CD4-positive, alpha-beta T cell treated with Interleukin-17A for 4 hours (primary cell): Measurements from ENCODE around the gene TNS3.

Experiments
- DNase-seq: peaks from one replicate; pipeline ENCODE4 v3.0.0-alpha.2; 2020; ENCODE audit warnings: mixed read lengths

The TNS3 gene

DNA sequence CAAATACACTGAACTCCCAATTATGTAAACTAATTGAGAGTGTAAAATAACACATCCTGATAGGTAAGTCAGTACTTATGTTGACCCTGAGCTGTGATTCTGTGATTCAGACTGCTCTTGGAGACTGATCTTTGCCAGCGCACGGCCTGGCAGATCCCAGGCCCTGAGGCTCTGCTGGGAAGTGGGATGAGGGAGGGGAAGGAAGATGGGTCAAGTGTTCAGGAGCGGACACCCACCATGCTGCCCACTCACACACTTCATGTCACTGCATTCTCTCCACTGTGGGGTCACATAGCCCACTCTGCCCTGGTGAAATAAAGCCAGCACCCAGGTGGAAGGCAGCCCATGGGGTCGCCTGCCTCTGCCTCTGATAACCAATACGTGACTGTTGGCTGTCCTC is 226.2 kb downstream of the TNS3 start:
- DNase-seq = no peak

DNA sequence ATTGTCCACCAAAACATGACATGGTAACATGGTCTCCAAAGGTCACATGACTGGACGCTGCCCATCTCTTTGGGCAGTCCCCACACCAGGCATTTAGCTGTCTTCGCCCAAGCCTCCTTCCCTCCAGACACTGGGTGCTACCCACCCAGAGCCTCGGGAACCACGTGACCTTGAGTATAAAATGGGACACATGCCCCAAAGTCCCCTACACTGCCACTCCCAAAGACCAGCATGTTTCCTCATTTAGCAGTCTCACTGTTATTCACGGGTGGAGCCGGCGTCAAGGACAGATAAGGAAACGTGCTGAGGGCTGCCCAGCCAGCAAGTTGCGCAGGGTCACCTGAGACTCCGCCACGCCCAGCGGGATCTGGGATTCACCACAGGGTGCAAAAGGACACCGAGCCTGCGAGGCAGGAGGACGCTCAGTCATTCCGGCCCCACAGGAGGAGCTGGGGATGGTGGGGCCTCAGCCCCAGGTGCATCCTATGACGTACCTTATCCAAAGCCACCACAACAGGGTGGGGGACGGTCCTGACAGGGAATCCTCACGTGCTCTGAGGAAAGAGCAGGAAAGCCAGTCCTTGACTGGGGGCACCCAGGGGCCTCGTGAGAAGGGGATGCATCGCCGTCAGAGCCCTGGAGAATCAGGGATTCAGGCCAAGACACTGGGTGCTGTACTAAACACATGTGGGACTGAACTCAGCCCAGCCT is 226.9 kb downstream of the TNS3 start:
- no peak for DNase-seq

DNA sequence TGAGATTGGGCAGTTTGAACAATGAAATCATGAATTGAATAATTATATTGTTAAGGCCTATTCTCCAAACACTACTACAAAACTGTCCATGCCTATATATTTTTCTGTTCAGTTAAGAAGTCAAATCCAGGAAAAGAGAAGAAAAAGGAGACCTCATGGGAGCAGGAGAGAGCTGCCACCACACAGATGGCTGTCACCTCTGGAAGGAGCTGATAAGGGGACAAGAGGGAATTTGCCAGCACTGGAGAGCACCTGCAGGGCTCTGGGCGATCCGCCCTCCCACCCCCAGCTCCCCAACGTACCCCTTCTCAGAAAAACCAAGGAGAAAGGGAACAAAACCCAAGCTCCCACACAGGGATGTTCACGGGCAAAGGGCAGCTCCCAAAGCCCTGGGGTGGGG is 227.8 kb downstream of the TNS3 start:
- no peak for DNase-seq

DNA sequence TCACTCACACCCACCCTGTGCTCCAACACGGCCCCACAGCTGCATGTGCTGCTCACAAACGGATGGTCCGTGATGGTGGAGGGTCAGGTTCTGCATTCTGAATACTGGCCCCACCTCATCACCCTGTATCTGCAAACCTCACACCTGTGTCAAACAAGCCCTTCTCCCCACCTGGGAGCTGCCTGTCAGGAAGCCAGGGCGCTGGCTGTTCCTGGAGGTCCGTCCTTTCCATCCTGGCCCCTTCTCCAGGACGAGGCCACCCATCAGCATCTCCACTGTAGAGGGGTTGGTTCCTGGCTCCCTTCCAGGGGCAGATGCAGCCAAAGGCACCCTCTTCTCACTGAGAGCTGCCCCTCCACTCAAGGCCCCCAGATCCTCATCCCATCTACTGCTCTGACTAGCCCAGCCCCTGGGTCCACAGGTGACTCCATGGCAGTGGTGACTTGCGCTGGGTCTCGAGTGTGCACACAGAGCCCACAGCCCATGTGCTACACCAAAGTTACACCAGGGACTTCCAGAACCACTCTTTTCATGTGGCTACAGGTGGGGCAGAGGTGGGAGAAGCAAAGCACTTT is 229.4 kb downstream of the TNS3 start:
- no peak for DNase-seq

DNA sequence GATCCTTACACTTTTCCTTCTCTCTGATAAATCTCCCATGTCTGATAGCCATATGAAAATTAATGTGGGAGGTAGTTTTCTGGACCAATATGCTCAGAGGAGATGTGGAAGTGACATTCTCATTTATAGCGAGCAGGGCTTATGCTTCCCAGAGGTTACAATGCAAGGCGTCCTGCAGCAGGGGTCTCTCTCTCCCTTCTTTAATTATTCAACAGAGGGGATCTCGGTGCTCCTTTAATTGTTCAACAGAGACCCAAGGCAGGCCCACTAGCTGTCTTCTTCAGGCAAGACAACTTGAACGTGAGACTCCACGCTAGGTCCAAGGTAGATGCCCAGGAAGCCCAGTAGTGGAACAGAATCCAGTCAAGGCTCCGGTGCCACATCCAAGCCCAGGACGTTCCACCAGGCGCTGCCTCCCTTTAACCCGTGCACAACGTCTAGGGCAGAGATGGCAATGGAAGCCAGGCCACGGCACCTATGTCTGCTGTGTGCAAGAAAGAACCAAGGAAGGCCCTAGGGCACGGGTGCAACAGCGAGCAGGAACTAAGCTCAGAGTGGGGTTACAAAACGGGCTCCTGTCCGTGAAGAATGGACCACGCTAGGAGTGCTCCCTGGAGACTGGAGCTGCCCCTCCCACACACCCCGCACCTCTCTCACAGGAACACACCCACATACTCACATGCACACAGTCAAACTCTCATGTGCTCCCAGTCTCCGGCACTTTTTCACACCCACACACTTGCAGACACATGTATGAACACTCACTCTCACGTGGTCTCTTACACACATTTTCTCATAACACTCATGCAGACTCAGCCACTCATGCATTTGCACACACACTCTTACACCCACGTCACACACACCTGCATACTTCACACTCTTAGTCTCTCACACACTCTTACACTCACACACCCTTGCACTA is 230.4 kb downstream of the TNS3 start:
- DNase-seq = no peak

DNA sequence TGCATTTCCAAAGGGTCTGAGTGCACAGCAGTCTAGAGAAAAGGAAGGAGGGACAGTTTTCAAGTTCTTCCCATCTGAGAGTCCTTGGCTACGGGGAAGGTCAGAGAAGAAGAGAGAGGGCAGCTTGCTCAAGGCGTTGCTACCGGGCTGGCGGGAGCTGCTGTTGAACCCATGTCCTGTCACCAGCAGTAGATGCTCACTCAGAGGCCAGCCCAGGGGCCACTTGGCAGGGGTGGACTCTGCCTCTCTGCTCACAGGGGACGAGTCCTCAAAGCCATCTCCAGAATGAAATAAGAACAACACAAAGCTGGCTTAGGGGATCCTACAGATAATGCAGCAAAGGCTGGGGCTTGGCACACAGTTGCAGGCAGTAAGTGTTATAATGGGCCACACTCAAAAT is 231.5 kb downstream of the TNS3 start:
- no peak for DNase-seq

DNA sequence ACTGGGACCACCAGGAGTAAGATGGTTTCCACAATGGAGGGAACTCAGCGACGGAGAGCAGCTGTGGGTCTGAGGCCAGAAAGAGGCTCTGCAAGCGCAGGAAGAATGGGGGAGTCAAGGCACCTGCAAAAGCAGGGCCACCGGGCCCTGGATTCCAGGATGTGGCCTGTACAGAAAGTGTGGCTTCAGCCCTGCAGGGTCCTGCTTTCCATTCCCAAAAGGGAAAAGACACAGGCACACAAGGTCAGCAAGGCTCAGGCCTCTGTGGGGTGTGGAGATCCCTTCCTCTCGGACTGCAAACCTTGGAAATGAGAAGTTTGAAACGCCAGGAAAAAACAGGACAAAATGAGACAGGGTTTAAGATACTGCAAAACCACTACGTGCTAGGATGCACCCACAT is 232.5 kb downstream of the TNS3 start:
- DNase-seq = no peak

DNA sequence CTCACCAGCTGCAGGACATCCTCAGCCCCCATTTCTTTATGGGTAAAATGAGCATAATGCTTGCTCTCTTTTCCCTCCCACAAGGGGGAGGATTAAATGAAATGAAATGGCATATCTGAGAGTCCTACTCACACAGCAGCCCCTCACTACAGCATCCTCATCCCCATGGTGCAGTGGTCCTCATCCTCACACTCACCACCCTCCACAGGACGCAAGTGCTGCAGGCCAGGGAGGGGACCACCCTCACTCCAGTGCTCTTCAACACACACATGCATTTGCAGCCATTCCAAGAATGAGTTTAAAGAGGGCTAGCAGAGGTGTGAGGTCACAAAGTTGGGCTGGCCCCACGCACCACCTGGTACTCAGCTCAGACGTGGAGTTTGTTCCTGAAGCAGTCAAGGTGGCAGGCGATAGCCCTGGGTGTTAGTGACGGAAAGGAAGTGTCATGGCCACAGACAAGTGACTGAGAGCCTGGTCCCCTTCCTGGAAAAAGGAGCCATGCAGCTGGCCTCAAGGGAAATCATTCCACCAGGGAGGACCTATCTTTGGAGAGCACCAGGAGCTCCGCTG is 234.0 kb downstream of the TNS3 start:
- DNase-seq = no peak

DNA sequence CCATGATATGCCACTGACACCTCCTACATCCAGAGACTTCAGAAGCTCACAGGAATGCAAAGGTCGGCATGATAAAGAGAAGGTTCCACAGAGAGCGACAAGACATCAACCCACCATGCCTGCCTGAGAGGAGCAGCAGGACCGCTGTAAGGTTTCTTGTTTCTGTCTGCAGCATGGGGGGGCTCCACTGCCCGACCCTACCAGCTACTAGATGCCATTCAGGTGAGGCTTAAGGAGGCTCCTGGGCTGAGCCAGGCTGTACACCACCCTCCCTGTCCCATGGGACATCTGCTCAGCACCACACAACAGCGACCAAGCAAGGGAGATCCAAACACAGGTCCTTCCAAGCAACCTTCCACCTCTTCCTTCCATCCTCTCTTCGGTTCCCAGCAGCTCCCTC is 234.6 kb downstream of the TNS3 start:
- DNase-seq = no peak

DNA sequence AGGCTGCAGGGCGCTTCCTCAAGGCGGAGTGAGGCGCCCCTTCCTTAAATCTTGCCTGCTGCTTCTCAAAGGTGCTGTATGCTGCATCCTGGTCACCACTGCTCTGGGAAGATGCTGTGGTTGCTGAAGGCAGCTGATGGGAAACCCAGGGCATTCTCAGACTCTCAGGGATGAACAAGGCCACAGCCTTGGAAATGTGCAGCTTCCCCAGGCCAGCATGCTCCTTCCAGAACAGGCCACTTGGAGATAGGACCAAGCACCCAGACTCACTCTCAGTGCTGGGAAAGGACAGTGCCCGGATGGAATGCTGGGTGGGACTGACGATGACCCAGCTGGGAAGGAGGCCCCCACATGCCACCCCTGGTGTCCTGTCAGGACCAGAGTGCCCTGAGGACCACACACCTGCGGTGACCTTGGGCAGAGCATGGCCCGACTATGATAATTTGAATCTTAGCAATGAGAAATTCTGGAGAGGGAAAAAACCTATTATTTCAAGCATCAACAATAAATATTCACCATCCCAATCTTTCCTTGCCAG is 235.5 kb downstream of the TNS3 start:
- DNase-seq = no peak

DNA sequence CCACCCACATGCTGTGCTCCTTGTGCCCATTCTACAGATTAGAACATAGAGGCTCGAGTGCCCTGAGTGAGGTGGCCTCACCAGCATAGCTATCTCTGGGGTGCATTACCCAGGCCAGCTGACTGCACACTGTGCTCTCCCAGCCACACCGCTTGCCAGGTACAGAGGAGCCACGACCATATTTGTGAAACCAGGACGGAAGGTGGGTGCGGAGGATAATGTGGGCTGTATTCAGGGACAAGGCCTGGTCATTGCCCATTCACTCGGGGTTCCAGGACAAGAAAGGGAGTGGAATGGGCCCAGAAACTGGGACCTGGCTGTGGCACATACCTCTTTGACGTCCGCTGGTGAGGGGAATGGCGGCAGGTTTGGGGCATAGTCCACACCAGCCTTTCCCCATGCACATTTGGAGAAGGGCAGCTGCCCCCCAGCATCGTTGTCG is 236.0 kb downstream of the TNS3 start:
- no peak for DNase-seq

DNA sequence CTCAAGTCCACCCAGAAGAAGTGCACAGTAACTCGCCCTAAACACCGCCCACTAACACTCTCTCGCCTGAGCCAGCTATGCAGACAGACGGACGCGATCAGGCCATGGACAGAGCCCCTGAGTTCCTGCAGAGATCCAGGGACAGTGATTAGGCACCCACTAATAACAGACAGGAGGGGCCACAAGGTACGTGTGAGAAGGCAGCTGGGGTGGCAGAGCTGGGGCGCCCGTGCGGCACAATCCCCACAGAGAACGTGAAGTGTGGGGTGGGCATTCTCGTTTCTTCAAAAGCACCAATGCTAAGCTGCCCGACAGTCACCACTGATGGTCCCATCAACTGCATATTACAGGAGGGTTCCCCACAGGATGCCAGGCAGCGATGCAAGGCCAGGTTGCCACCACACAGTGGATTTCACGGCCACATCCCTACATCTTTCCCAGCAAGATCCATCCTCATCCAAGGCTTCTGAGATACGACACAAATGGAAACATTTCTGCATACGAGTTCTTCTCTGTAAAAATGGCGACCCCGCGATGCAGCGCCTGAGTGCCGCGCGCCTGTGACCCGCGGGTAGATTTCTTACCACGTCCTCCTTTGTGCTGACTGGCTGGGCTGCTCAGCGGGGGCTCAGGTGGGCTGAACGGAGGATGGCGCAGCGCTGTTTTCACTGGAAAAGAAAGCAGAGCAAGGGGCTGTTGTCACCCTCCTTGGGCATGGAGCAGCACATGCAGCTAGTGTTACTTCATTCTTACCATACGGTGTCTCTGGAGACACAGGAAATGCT is 237.5 kb downstream of the TNS3 start:
- DNase-seq = no peak

DNA sequence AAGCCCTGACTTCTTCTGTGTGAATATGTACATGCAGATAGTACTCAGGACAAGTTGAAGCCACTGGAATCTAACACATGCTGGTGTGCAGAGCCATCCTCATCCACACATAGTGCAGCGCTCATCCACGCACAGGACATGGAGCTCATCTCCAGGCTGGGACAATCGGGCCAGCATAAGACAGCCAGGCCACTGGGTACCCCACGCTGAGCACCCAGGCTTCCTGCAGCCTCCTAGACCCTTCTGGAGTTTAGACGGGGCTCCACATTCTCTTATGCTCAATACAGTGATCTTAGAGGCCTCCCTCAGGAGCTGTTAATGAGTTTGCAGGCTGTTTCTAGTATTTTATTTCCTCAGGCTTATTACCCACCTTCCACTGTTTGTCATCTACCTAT is 238.9 kb downstream of the TNS3 start:
- no peak for DNase-seq

DNA sequence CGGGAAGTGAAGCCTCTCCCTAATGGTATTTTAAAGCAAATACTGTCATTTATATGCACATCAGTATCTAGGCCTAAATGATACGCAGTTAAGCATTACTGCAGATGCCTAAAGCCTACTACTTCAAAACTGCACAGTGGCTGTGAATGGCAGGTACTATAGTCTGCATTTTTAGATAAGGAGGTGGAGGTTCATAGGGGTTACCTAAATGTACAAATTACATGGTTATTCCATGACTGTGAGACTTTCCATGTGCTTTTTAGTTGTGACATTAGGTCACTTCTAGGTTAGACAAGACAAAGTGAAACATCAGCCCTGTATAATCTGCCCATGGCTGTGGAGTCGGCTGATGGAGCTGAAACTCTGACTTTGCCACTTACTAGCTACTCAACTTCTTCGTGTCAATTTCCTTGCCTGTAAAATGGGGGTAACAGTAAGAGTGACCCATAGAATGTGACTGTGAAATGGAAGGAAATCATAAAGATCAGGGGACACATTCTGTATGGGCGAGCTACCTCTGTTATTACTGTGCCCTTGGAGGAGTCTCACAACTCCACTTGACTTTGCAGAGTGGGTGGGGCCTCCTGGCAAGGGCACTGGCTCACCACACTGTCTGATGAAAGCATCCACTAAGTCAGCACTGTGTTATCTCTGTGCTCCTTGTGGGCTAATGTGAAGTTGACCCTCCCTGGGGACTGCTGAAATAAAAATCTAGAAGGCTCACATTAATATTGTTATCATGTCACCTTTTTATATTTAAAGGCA is 239.4 kb downstream of the TNS3 start:
- DNase-seq = no peak

DNA sequence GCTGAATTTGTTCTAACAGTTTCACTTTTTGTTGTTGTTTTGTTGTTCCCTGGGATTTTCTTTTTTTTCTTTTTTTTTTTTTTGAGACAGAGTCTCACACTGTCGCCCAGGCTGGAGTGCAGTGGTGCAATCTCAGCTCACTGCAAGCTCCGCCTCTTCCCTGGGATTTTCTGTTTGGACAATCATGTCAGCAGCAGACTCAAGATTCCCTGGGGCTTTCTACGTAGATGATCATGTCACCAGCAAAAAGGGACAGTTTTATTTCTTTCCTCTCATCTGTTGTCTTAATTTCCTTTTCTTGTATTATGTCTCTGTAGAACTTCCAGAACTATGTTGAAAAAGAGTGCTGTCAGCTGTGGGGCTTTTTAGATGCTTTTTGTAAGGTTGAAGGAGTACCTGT is 241.4 kb downstream of the TNS3 start:
- DNase-seq = no peak

DNA sequence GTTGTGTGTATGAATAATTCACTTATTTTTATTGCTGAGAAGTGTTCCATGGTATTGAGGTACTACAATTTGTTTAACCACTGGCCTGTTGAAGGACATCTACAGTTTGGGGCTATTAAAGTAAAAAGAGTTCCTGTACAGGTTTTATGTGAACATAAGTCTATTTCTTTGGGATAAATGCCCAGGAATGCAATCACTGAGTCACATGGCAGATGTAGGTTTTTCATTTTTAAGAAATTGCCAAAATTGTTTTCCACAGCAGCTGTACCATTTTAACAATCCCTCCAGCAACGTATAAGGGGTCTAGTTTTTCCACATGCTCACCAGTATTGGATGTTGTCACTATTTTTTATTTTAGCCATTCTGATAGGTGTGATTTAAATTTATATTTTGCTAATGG is 243.9 kb downstream of the TNS3 start:
- no peak for DNase-seq

DNA sequence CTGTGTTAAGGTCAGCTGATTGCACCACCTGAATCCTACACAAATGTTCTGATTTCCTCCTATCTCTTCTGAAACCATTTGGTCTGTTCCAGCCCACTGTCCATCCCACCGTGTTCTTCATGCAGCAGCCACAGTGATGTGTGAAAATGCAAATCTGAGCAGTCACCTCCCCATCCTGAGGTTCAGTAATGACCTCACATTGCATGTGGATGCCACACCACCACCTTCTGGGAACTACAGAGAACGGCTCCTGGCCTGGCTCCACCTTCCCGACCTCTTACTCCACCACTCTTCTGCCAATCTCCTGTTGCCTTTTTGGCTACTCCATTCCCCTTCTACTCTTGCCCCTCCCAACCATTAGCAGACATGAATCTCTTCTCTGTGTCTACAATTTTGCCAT is 244.4 kb downstream of the TNS3 start:
- no peak for DNase-seq

DNA sequence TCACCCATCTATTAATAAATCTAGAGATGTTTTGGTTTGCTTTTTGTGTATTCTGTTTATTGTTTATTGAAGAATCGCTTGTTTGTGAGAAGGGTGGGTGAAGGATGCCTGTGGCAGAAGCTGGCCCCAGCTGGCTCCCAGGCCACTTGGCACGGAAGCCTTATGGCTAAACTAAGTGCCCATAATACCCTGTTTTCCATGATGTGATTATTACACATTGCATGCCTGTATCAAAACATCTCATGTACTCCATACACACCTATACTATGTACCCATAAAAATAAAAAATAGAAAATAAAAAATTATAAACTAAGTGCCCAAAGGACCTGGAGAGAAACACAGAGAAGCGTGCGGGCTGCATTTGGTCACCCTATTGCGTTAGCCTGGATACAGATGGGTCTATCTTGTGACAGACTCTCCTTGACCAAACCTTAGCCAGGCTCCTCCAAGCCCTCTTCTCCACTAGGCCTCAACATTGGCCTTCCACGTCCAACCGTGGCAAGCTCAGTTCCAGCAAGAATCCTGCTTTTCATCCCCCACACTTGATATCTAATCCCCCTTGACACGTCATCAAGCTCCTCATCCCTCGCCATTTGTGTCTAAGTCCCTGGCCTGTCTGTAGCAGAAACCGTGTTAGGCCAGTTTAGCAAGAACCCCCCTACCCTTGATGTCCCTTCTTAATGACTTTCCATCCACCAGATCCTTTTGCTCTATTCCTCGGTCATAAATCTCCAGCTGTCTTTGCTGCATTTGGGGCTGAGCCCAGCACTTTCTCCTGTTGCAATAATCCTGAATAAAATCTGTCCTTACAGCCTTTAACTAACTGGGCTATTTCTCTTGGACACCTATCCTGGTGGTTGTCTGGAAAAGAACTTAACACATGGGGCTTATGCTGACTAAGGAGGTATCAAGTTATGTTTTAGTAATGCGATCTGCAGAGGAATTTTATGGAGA is 245.2 kb downstream of the TNS3 start:
- no peak for DNase-seq

DNA sequence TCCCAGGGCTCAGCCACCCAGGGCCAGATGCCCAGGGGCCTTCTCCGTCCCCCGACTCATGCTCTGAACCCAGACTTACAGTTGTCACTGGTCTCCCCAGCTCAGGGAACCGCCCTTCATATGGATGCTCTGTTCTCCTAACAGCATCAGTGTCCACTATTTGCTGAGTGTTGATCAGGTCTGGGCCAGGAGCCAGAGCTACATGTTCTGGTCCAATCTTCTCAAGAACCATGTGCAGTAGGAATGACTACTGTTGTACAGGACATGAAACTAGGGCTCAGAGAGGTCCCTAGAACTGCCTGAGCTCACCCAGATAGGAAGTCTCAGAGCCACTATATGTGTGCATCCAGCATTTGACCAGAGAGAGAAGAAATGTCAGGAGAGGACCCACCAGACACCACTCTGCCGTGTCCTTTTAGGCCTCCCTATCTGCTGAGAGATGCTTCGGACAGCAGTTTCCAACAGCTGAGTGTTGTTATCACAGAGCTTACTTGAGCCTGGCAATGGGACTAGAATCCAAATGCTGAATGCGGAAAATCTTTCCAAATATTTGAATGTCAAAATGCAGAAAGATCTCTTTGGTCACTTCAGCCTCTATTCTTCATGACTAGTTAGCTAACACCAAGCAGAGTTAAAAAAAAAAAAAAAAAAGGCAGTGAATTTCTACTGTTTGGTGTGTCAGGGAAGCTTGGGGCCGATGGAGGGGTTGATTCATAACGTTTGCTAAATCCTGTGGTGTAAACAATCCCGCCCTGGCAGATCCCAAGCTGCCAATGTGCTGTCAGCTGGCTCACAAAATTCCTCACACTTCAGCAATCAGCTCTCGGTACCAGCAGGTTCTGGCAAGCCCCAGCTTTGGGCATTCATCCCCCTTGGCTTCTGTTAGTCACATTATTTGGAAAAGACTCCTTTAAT is 246.1 kb downstream of the TNS3 start:
- DNase-seq = no peak
